DND-41 (cell line): ENCODE data around the gene SGCD.

ENCODE experiments used
- ATAC-seq: fragments of 200-7000 bp; cut with Tn5 transposase; 3 replicates; pipeline ENCODE4 v1.9.1; 2021; ENCODE audit warnings: low read depth; ENCODE audit not compliant: insufficient read depth
- DNase-seq: peaks from one replicate; pipeline ENCODE4 v3.0.0-alpha.2; 2020
- H2AFZ ChIP-seq: 2 replicates; pipeline ENCODE4 v1.6.0; 2012; ENCODE audit warnings: low read depth, low read length
- H3K27ac ChIP-seq: 2 replicates; pipeline ENCODE4 v1.5.1; 2012; ENCODE audit warnings: low read length, inconsistent platforms
- H3K27me3 ChIP-seq: fragments of 200-600 bp; sonication (generic); 2 replicates; pipeline ENCODE4 v1.6.0; 2012; ENCODE audit warnings: low read length, mild to moderate bottlenecking, inconsistent platforms; ENCODE audit not compliant: insufficient read depth, poor library complexity
- H3K36me3 ChIP-seq: 2 replicates; pipeline ENCODE4 v1.5.1; 2012; ENCODE audit warnings: low read length, inconsistent platforms; ENCODE audit not compliant: insufficient read depth
- H3K4me1 ChIP-seq: 2 replicates; pipeline ENCODE4 v1.5.1; 2012; ENCODE audit warnings: mild to moderate bottlenecking, low read length; ENCODE audit not compliant: insufficient read depth
- H3K4me2 ChIP-seq: 2 replicates; pipeline ENCODE4 v1.6.0; 2012; ENCODE audit warnings: mild to moderate bottlenecking, moderate library complexity, low read length, inconsistent platforms; ENCODE audit not compliant: insufficient read depth
- H3K4me3 ChIP-seq, 2 experiments: fragments of 200-600 bp in 1 of 2; shearing (Covaris generic) in 1 of 2; 2 replicates each; pipeline ENCODE4 v1.5.1; 2012 to 2016; ENCODE audit warnings: inconsistent platforms in 2 of 2, low read length in 2 of 2, mild to moderate bottlenecking in 2 of 2, low read depth in 1 of 2, moderate library complexity in 1 of 2
- H3K79me2 ChIP-seq: 2 replicates; pipeline ENCODE4 v1.6.0; 2012; ENCODE audit warnings: low read length, inconsistent platforms; ENCODE audit not compliant: insufficient read depth
- H3K9ac ChIP-seq: 2 replicates; pipeline ENCODE4 v1.6.0; 2012; ENCODE audit warnings: low read depth, mild to moderate bottlenecking, inconsistent platforms, low read length, moderate library complexity
- H3K9me3 ChIP-seq: 2 replicates; pipeline ENCODE4 v1.5.1; 2012; ENCODE audit warnings: low read length, moderate library complexity, mild to moderate bottlenecking, inconsistent platforms; ENCODE audit not compliant: insufficient read depth, severe bottlenecking
- H4K20me1 ChIP-seq: 2 replicates; pipeline ENCODE4 v1.6.0; 2012; ENCODE audit warnings: low read length; ENCODE audit not compliant: insufficient read depth
- EZH2 ChIP-seq: IDR thresholded peaks from 3 replicates; pipeline ENCODE4 v1.6.1; 2012; ENCODE audit warnings: borderline replicate concordance, low read depth, mild to moderate bottlenecking, moderate library complexity, low read length, inconsistent platforms; ENCODE audit not compliant: severe bottlenecking
- TF ChIP-seq, protein P1 (sequence below): IDR thresholded peaks from 2 replicates; pipeline ENCODE4 v1.5.1; 2012; ENCODE audit warnings: borderline replicate concordance, low read length, moderate library complexity, mild to moderate bottlenecking; ENCODE audit not compliant: poor library complexity, severe bottlenecking; ENCODE audit errors: extremely low read depth

SGCD gene

GRCh38 chr5:156405988-156406387 is 79.0 kb downstream of the SGCD start:
- no peaks in the 10 kb centered on the region for H3K36me3 ChIP-seq
- H3K27me3 ChIP-seq = peaks cover 4% of the 10 kb centered on the region
- no peaks in the 10 kb centered on the region for H4K20me1 ChIP-seq
- H3K9me3 ChIP-seq = no peaks in the 10 kb centered on the region
- no peaks in the 10 kb centered on the region for H3K79me2 ChIP-seq
- ATAC-seq (no peak), DNase-seq (no peak)
- H3K4me3 ChIP-seq = no peak overlapping the region
- no peak overlapping the region for H3K4me2 ChIP-seq
- no peak for TF ChIP-seq EZH2
- TF ChIP-seq, protein P1, sequence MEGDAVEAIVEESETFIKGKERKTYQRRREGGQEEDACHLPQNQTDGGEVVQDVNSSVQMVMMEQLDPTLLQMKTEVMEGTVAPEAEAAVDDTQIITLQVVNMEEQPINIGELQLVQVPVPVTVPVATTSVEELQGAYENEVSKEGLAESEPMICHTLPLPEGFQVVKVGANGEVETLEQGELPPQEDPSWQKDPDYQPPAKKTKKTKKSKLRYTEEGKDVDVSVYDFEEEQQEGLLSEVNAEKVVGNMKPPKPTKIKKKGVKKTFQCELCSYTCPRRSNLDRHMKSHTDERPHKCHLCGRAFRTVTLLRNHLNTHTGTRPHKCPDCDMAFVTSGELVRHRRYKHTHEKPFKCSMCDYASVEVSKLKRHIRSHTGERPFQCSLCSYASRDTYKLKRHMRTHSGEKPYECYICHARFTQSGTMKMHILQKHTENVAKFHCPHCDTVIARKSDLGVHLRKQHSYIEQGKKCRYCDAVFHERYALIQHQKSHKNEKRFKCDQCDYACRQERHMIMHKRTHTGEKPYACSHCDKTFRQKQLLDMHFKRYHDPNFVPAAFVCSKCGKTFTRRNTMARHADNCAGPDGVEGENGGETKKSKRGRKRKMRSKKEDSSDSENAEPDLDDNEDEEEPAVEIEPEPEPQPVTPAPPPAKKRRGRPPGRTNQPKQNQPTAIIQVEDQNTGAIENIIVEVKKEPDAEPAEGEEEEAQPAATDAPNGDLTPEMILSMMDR = no peak
- H3K4me1 ChIP-seq = no peaks in the 10 kb centered on the region
- H3K27ac ChIP-seq = no peak overlapping the region
- H2AFZ ChIP-seq = no peak overlapping the region
- H3K9ac ChIP-seq = no peak overlapping the region

DNA sequence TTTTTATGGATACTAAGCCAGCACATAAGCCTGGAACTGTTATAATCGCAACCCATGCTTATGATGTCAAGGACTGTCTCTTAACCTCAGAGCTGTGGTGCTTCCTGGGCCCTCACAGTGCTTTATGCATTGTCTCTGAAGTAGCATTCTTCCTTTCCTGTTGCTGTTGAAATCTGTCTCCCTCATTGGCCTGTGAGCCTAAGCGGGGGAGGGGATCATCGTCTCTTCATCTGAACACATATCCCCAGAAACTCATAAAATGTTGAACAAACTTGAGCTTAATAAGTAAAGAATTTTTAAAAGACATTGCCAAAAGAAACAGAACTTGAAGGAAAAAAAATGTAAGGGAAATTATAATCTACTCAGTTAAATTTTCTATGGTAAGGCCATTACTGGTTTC is 80.3 kb downstream of the SGCD start:
- no peak for ATAC-seq
- Histone ChIP-seq H3K4me3 (no peak overlapping the region), H3K79me2 (no peaks in the 10 kb centered on the region), H3K27me3 (peaks cover 4% of the 10 kb centered on the region), H3K4me2 (no peak overlapping the region), H2AFZ (no peak overlapping the region), H4K20me1 (no peaks in the 10 kb centered on the region), H3K9ac (no peak overlapping the region), H3K27ac (no peak overlapping the region), H3K36me3 (no peaks in the 10 kb centered on the region), H3K9me3 (no peaks in the 10 kb centered on the region), H3K4me1 (no peaks in the 10 kb centered on the region)
- no peak for DNase-seq
- TF ChIP-seq, protein P1 = no peak
- no peak for TF ChIP-seq EZH2

- Histone ChIP-seq H3K36me3 (no peaks in the 10 kb centered on the region), H2AFZ (no peak overlapping the region), H3K4me2 (no peak overlapping the region), H3K27me3 (peaks cover 4% of the 10 kb centered on the region), H3K79me2 (no peaks in the 10 kb centered on the region), H3K9me3 (no peaks in the 10 kb centered on the region), H3K4me3 (no peak overlapping the region), H3K9ac (no peak overlapping the region), H3K4me1 (no peaks in the 10 kb centered on the region), H4K20me1 (no peaks in the 10 kb centered on the region), H3K27ac (no peak overlapping the region)
- no peak for ATAC-seq
- DNase-seq = no peak
- TF ChIP-seq EZH2 = no peak
- TF ChIP-seq, protein P1 = no peak
Measured at GRCh38 chr5:156409834-156410233, 82.9 kb downstream of the SGCD start.

DNA sequence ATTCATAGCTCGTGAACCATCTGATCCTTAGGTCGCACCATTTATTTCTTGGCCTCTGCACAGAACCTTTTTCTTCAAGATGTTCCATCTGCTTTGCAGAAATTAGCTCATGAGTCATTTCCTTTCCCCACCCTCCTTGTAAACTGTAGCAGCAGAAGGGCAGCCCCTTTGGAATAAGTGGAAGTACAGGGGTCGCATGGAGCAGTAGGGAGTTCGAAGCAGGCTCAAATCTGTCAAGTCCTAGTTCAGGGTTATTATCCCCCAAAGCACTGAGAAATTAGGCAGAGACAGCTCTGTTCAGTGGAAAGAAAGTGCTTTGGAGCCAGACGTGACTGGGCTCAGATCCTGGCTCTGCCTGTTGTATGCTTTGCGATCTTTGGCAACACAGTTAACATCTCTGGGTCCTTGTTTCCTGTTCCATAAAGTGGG is 84.2 kb downstream of the SGCD start:
- H3K9me3 ChIP-seq = no peaks in the 10 kb centered on the region
- no peaks in the 10 kb centered on the region for H4K20me1 ChIP-seq
- peaks cover 2% of the 10 kb centered on the region for H3K27me3 ChIP-seq
- TF ChIP-seq, protein P1 = no peak
- no peak for TF ChIP-seq EZH2
- ATAC-seq (no peak), DNase-seq (no peak)
- H3K27ac ChIP-seq = no peak overlapping the region
- no peak overlapping the region for H2AFZ ChIP-seq
- no peaks in the 10 kb centered on the region for H3K79me2 ChIP-seq
- no peaks in the 10 kb centered on the region for H3K36me3 ChIP-seq
- H3K9ac ChIP-seq = no peak overlapping the region
- H3K4me3 ChIP-seq = no peak overlapping the region
- no peak overlapping the region for H3K4me2 ChIP-seq
- no peaks in the 10 kb centered on the region for H3K4me1 ChIP-seq
